Lower leg skin (tissue), 4 donors: Measurements from ENCODE around the gene PRR20G. TPM values are rescaled to one million over a fixed set of nuclear protein-coding genes. Genes with fewer than 3 reads are reported as not detected.

Source experiments
- DNase-seq, 2 donors: peaks; one replicate each; pipeline ENCODE4 v3.0.0-alpha.2; 2019; ENCODE audit warnings: low spot score in 2 of 2
- H3K4me3 ChIP-seq: fragments of 200-600 bp; sonication (generic); 2 replicates; pipeline ENCODE4 v1.5.1; 2017; ENCODE audit warnings: mild to moderate bottlenecking, low read depth; ENCODE audit not compliant: poor library complexity, severe bottlenecking
- CTCF ChIP-seq, 3 donors: fragments of 450-650 bp; IDR thresholded peaks; one replicate each; pipeline ENCODE4 v1.5.1; 2016; ENCODE audit warnings: antibody characterized with exemption in 3 of 3, mild to moderate bottlenecking in 3 of 3, moderate library complexity in 2 of 3
- POLR2A ChIP-seq, 2 donors: fragments of 450-650 bp; IDR thresholded peaks; one replicate each; pipeline ENCODE4 v1.6.1; 2016 to 2017; ENCODE audit warnings: antibody characterized with exemption in 2 of 2, mild to moderate bottlenecking in 1 of 2, moderate library complexity in 1 of 2
- WGBS, 2 donors: methylation state at CpG; one replicate each; pipeline ENCODE4 v1.1.5; 2018; 5-methylcytosine and 5-hydroxymethylcytosine counted together
- intact Hi-C: fragments of 100-400 bp; cut with DNase I; formaldehyde crosslinking; loops from one replicate; pipeline ENCODE4 v1.15.0; 2023; ENCODE audit warnings: low total_unique reads
- total RNA-seq, 4 donors: library from RNA; depleted of rRNA; stranded (reverse); fragments of >200 nt; gene quantifications; one replicate each; pipeline ENCODE4 v1.1.0, GENCODE V29; 2016

PRR20G gene
- total RNA-seq, 4 donors from 2014 or later = not detected

GRCh38 chr3:127252446-127252845 is 35.4 kb downstream of the PRR20G start:
- H3K4me3 ChIP-seq = no peak overlapping the region
- DNase-seq = no peak
- intact Hi-C loops = no loop called here
- WGBS, 2 donors = 29 to 42% methylated on average over 2 of the region's 2 CpGs
- no peak for TF ChIP-seq CTCF (IDR thresholded peaks at IDR 0.05)
- no peak for TF ChIP-seq POLR2A (IDR thresholded peaks at IDR 0.05)

DNA sequence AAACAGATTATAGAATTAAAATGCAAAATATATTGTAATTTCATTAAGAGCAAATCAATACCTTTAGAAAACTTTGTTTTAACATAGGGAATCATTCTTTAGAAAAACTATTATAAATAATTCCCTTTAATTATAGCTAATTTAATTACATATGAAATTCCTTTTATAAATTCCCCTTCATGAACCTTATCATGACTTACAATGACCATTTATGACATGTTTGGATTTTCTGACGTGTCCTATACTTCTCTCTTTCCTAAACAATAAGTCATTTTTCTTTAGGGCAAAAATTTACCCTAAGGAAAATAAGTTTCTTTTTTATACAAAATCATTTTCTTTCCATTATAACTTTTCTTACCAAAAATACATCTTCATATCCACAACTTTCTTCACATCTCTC is 37.8 kb downstream of the PRR20G start:
- WGBS, 2 donors = 19 to 32% methylated on average over 1 of the region's 1 CpG

GRCh38 chr3:127247292-127247691 is 40.6 kb downstream of the PRR20G start:
- DNase-seq = no peak
- TF ChIP-seq CTCF (IDR thresholded peaks at IDR 0.05) (no peak), POLR2A (IDR thresholded peaks at IDR 0.05) (no peak)
- 73 to 87% methylated on average over 1 of the region's 1 CpG for WGBS, 2 donors
- intact Hi-C loops = no loop called here
- H3K4me3 ChIP-seq = no peak overlapping the region

More for the DNA sequence above, 37.8 kb downstream of the PRR20G start:
- DNase-seq = no peak
- no peak for TF ChIP-seq POLR2A (IDR thresholded peaks at IDR 0.05)
- no peak for TF ChIP-seq CTCF (IDR thresholded peaks at IDR 0.05)
- H3K4me3 ChIP-seq = no peak overlapping the region
- intact Hi-C loops = no loop called here

DNA sequence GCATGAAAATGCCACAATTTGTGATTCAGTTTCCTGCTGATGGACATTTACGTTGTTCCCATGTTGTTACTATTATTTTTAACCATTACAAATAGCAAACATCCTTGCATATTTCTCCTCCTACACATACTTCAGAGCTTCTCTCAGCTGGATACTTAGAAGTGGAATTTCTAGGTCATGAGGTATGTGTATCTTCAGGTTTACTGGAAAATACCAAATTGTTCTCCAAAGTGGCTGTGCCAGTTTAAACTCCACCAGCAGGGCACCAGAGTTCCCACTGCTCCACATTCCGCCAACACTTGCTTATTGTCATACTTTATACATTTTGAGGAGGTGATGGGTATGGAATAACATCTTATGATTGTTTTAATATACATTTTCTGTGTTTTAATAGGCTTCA is 49.2 kb downstream of the PRR20G start:
- TF ChIP-seq POLR2A (IDR thresholded peaks at IDR 0.05) (no peak), CTCF (IDR thresholded peaks at IDR 0.05) (no peak)
- WGBS, 2 donors = 71 to 79% methylated on average over 2 of the region's 2 CpGs
- intact Hi-C loops = no loop called here
- no peak for DNase-seq
- H3K4me3 ChIP-seq = no peak overlapping the region

- DNase-seq = no peak
- intact Hi-C loops = no loop called here
- no peak overlapping the region for H3K4me3 ChIP-seq
- WGBS, 2 donors = 14 to 37% methylated on average over 3 of the region's 3 CpGs
- TF ChIP-seq POLR2A (IDR thresholded peaks at IDR 0.05) (no peak), CTCF (IDR thresholded peaks at IDR 0.05) (no peak)
Measured at GRCh38 chr3:127237835-127238234, 50.0 kb downstream of the PRR20G start.

- DNase-seq = no peak
- TF ChIP-seq POLR2A (IDR thresholded peaks at IDR 0.05) (no peak), CTCF (IDR thresholded peaks at IDR 0.05) (no peak)
- no peak overlapping the region for H3K4me3 ChIP-seq
- 67 to 73% methylated on average over 3 of the region's 3 CpGs for WGBS, 2 donors
- intact Hi-C loops = no loop called here
Measured at GRCh38 chr3:127235706-127236105, 52.1 kb downstream of the PRR20G start.
